Activated CD8-positive, alpha-beta T cell treated with anti-CD3 and anti-CD28 coated beads, Interleukin-2, amount 10 ng/mL, durations not matched to agents 7 days and 5 days (primary cell): ENCODE measurements around the gene GSAP. TPM values are rescaled to one million over a fixed set of nuclear protein-coding genes. Genes with fewer than 3 reads are reported as not detected.
A peak's percentile ranks its signal among the peaks of the same experiment; 100 is the strongest.

Experiments used
- ATAC-seq: fragments of 150-1000 bp; cut with Tn5 transposase; one replicate; pipeline ENCODE4 v1.10.0; 2021; ENCODE audit warnings: moderate library complexity
- CTCF ChIA-PET: fragments of 350-600 bp; sonication (Branson Sonifier 250); formaldehyde crosslinking; loops from one replicate; lab custom pipeline; 2021; ENCODE audit warnings: antibody characterized with exemption; lab: Charles Lee
- POLR2A ChIA-PET: fragments of 350-600 bp; sonication (Branson Sonifier 250); formaldehyde crosslinking; loops from one replicate; lab custom pipeline; 2021; ENCODE audit warnings: antibody characterized with exemption; lab: Charles Lee
- DNase-seq: peaks from one replicate; pipeline ENCODE4 v3.0.0-alpha.2; 2020
- H3K27ac Mint-ChIP-seq: one replicate; pipeline ENCODE4 v1.8.0; 2021; ENCODE audit warnings: mild to moderate bottlenecking, mixed read lengths
- H3K27me3 Mint-ChIP-seq: one replicate; pipeline ENCODE4 v1.8.0; 2021; ENCODE audit warnings: low read depth, mixed read lengths
- H3K36me3 Mint-ChIP-seq: one replicate; pipeline ENCODE4 v1.8.0; 2021; ENCODE audit warnings: low read depth, mixed read lengths
- H3K4me1 Mint-ChIP-seq: one replicate; pipeline ENCODE4 v1.8.0; 2021; ENCODE audit warnings: low read depth, mixed read lengths
- H3K4me3 Mint-ChIP-seq: one replicate; pipeline ENCODE4 v1.8.0; 2021; ENCODE audit warnings: mild to moderate bottlenecking, mixed read lengths
- H3K9me3 Mint-ChIP-seq: one replicate; pipeline ENCODE4 v1.8.0; 2022; ENCODE audit warnings: mixed read lengths; ENCODE audit not compliant: insufficient read depth
- total RNA-seq, 2 experiments: library from RNA; stranded (reverse); gene quantifications; one replicate each; pipeline ENCODE4 v1.2.3, GENCODE V29; 2021

GSAP gene
- total RNA-seq, 2 experiments from 2014 or later = 2.2 to 3.9 TPM

- peaks cover 3% of the 10 kb centered on the region for H3K27me3 Mint-ChIP-seq
- ChIA-PET CTCF (interaction anchor here (1.0 kb wide), 1 partner anchor 51 kb away, joined by 4 read pairs; no protein-coding TSS in a partner anchor), POLR2A (no interaction called here)
- no peaks in the 10 kb centered on the region for H3K9me3 Mint-ChIP-seq
- no peak for ATAC-seq
- no peaks in the 10 kb centered on the region for H3K4me1 Mint-ChIP-seq
- H3K4me3 Mint-ChIP-seq = no peak overlapping the region
- H3K36me3 Mint-ChIP-seq = no peaks in the 10 kb centered on the region
- no peak for DNase-seq
- no peak overlapping the region for H3K27ac Mint-ChIP-seq
Observed at GRCh38 chr7:77403957-77404356, 12.2 kb downstream of the GSAP start.

GRCh38 chr7:77402818-77403217 lies 13.3 kb downstream of the GSAP start:
- ChIA-PET CTCF (interaction anchor here (0.5 kb wide), 1 partner anchor 14 kb away, joined by 3 read pairs; no protein-coding TSS in a partner anchor), POLR2A (no interaction called here)
- Mint-ChIP-seq H3K4me3 (no peak overlapping the region), H3K36me3 (no peaks in the 10 kb centered on the region), H3K27ac (no peak overlapping the region), H3K27me3 (peaks cover 3% of the 10 kb centered on the region), H3K9me3 (no peaks in the 10 kb centered on the region), H3K4me1 (no peaks in the 10 kb centered on the region)
- DNase-seq (no peak), ATAC-seq (no peak)

- POLR2A ChIA-PET = no interaction called here
- H3K27me3 Mint-ChIP-seq = peaks cover 3% of the 10 kb centered on the region
- H3K27ac Mint-ChIP-seq = no peak overlapping the region
- no peak overlapping the region for H3K4me3 Mint-ChIP-seq
- ATAC-seq = no peak
- CTCF ChIA-PET = no interaction called here
- no peaks in the 10 kb centered on the region for H3K9me3 Mint-ChIP-seq
- no peaks in the 10 kb centered on the region for H3K4me1 Mint-ChIP-seq
- DNase-seq = no peak
- peaks cover 2% of the 10 kb centered on the region for H3K36me3 Mint-ChIP-seq
Observed at GRCh38 chr7:77401002-77401401, 15.1 kb downstream of the GSAP start.

GRCh38 chr7:77399816-77400215 lies 16.3 kb downstream of the GSAP start:
- DNase-seq = no peak
- CTCF ChIA-PET = interaction anchor here (0.7 kb wide), 1 partner anchor 1869 kb away, joined by 3 read pairs; no protein-coding TSS in a partner anchor
- POLR2A ChIA-PET = no interaction called here
- no peaks in the 10 kb centered on the region for H3K4me1 Mint-ChIP-seq
- H3K4me3 Mint-ChIP-seq = no peak overlapping the region
- H3K9me3 Mint-ChIP-seq = no peaks in the 10 kb centered on the region
- H3K36me3 Mint-ChIP-seq = peaks cover 6% of the 10 kb centered on the region
- peaks cover 3% of the 10 kb centered on the region for H3K27me3 Mint-ChIP-seq
- no peak for ATAC-seq
- no peak overlapping the region for H3K27ac Mint-ChIP-seq

GRCh38 chr7:77396894-77397547 lies 19.1 kb downstream of the GSAP start:
- Mint-ChIP-seq H3K27ac (no peak overlapping the region), H3K36me3 (peaks cover 6% of the 10 kb centered on the region), H3K4me1 (peaks cover 7% of the 10 kb centered on the region), H3K27me3 (no peaks in the 10 kb centered on the region), H3K9me3 (no peaks in the 10 kb centered on the region), H3K4me3 (no peak overlapping the region)
- ChIA-PET POLR2A (no interaction called here), CTCF (no interaction called here)
- ATAC-seq = no peak
- no peak for DNase-seq

GRCh38 chr7:77395626-77396025 lies 20.5 kb downstream of the GSAP start:
- H3K27ac Mint-ChIP-seq = no peak overlapping the region
- CTCF ChIA-PET = no interaction called here
- no peak for ATAC-seq
- DNase-seq = no peak
- H3K4me3 Mint-ChIP-seq = no peak overlapping the region
- H3K9me3 Mint-ChIP-seq = no peaks in the 10 kb centered on the region
- H3K27me3 Mint-ChIP-seq = no peaks in the 10 kb centered on the region
- H3K36me3 Mint-ChIP-seq = peaks cover 6% of the 10 kb centered on the region
- POLR2A ChIA-PET = no interaction called here
- H3K4me1 Mint-ChIP-seq = peaks cover 11% of the 10 kb centered on the region

- no peak for DNase-seq
- POLR2A ChIA-PET = no interaction called here
- Mint-ChIP-seq H3K4me1 (peaks cover 11% of the 10 kb centered on the region), H3K4me3 (no peak overlapping the region), H3K27ac (no peak overlapping the region), H3K36me3 (peaks cover 6% of the 10 kb centered on the region), H3K9me3 (no peaks in the 10 kb centered on the region), H3K27me3 (no peaks in the 10 kb centered on the region)
- CTCF ChIA-PET = no interaction called here
- ATAC-seq = no peak
Observed at GRCh38 chr7:77393954-77394353, 22.2 kb downstream of the GSAP start.

- H3K4me3 Mint-ChIP-seq = no peak overlapping the region
- no peak for DNase-seq
- peak overlapping the region; percentile 40 for H3K27ac Mint-ChIP-seq
- peaks cover 6% of the 10 kb centered on the region for H3K36me3 Mint-ChIP-seq
- H3K27me3 Mint-ChIP-seq = no peaks in the 10 kb centered on the region
- CTCF ChIA-PET = no interaction called here
- no peaks in the 10 kb centered on the region for H3K9me3 Mint-ChIP-seq
- peaks cover 11% of the 10 kb centered on the region for H3K4me1 Mint-ChIP-seq
- peak; percentile 49 for ATAC-seq
- POLR2A ChIA-PET = no interaction called here
Observed at GRCh38 chr7:77393261-77393660, 22.9 kb downstream of the GSAP start.

GRCh38 chr7:77391230-77391629 lies 24.9 kb downstream of the GSAP start:
- Mint-ChIP-seq H3K36me3 (peaks cover 5% of the 10 kb centered on the region), H3K27me3 (no peaks in the 10 kb centered on the region), H3K4me1 (peaks cover 20% of the 10 kb centered on the region), H3K9me3 (no peaks in the 10 kb centered on the region), H3K4me3 (no peak overlapping the region), H3K27ac (no peak overlapping the region)
- no peak for ATAC-seq
- DNase-seq = no peak
- ChIA-PET POLR2A (no interaction called here), CTCF (no interaction called here)

- H3K27me3 Mint-ChIP-seq = no peaks in the 10 kb centered on the region
- no peak overlapping the region for H3K4me3 Mint-ChIP-seq
- POLR2A ChIA-PET = no interaction called here
- no peaks in the 10 kb centered on the region for H3K9me3 Mint-ChIP-seq
- ATAC-seq (no peak), DNase-seq (no peak)
- CTCF ChIA-PET = no interaction called here
- H3K36me3 Mint-ChIP-seq = no peaks in the 10 kb centered on the region
- H3K27ac Mint-ChIP-seq = no peak overlapping the region
- peaks cover 14% of the 10 kb centered on the region for H3K4me1 Mint-ChIP-seq
Observed at GRCh38 chr7:77388055-77388641, 28.0 kb downstream of the GSAP start.

- no peaks in the 10 kb centered on the region for H3K27me3 Mint-ChIP-seq
Observed at GRCh38 chr7:77386165-77386822, 29.9 kb downstream of the GSAP start.

GRCh38 chr7:77383333-77383740 lies 32.8 kb downstream of the GSAP start:
- DNase-seq (no peak), ATAC-seq (no peak)
- POLR2A ChIA-PET = no interaction called here
- Mint-ChIP-seq H3K27ac (no peak overlapping the region), H3K4me1 (peaks cover 9% of the 10 kb centered on the region), H3K36me3 (no peaks in the 10 kb centered on the region), H3K4me3 (no peak overlapping the region), H3K9me3 (no peaks in the 10 kb centered on the region), H3K27me3 (peaks cover 3% of the 10 kb centered on the region)
- CTCF ChIA-PET = no interaction called here

More at GRCh38 chr7:77386165-77386822, 29.9 kb downstream of the GSAP start:
- Mint-ChIP-seq H3K4me1 (peaks cover 12% of the 10 kb centered on the region), H3K27ac (no peak overlapping the region), H3K9me3 (no peaks in the 10 kb centered on the region), H3K4me3 (no peak overlapping the region), H3K36me3 (no peaks in the 10 kb centered on the region)
- DNase-seq (no peak), ATAC-seq (no peak)
- ChIA-PET POLR2A (no interaction called here), CTCF (interaction anchor here (0.6 kb wide), 1 partner anchor 156 kb away, joined by 3 read pairs; no protein-coding TSS in a partner anchor)
